ENCODE results near the gene SNAPC3.
"Not testable (repeated sequence)": the region's sequence is repeated elsewhere in the genome, so short reads cannot be mapped to it uniquely, and the experiment has no call there.

Gene SNAPC3

DNA sequence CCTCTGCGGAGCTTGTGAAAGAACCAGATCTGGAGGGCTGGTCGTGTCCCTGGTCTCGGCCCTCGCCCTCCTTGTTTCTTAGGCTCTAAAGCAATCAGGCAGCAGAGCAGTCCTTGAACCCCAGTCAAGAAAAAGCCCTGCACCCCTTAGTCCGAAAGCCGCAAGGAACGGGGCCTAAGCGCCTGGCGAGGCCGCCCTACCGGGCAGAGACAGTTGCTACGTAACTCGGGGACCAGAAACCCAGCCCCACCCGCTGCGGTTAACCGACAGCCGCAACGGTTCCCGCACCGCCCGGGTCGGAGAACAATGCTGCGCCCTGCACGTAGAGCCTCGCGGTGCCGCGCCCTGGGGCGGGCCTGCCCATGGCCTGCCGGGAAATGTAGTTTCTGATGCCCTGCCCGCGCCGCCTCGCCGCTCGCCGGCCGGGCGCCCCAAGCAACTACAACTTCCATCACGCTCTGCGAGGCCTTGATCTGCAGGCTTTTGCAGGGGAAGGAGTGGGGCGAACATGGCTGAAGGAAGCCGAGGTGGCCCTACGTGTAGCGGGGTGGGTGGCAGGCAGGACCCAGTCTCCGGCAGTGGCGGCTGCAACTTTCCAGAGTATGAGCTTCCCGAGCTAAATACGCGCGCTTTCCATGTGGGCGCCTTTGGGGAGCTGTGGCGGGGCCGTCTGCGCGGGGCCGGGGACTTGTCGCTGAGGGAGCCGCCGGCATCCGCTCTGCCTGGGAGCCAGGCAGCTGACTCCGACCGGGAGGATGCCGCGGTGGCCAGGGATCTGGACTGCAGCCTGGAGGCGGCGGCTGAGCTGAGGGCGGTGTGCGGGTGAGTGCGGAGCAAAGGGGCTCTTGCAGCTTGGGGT is at the start of gene SNAPC3:
Gene SNAPC3 (plus strand): TSS at position 505 of the 859 bp plus-strand sequence. CDS start 4 bp downstream, at position 509.
- DNase-seq (ENCODE audit: low read depth): peak; percentile 78

GRCh38 chr9:15373881-15374280 is 48.8 kb upstream of the SNAPC3 start:
- no peak for DNase-seq (ENCODE audit: low read depth)

DNA sequence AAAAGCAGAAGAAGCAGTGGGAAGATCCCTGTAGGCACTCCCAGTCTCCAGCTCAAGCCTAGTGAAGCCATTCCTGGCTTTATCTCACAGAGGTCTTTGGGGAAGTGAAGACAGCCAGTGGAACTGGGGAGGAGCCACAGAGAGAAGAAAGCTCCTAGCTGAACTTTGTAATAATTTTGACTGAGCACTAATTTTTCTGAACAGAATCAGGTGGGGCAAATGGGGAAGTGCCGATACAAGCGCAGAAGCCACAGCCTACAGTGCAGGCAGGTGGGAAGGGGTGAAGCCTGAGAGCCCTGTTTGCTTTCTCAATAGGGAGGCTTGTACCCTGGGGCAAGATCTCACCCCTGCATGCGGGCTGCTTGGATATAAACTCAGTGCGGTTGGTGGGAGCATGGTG is 48.4 kb upstream of the SNAPC3 start:
- DNase-seq (ENCODE audit: low read depth): no peak

DNA sequence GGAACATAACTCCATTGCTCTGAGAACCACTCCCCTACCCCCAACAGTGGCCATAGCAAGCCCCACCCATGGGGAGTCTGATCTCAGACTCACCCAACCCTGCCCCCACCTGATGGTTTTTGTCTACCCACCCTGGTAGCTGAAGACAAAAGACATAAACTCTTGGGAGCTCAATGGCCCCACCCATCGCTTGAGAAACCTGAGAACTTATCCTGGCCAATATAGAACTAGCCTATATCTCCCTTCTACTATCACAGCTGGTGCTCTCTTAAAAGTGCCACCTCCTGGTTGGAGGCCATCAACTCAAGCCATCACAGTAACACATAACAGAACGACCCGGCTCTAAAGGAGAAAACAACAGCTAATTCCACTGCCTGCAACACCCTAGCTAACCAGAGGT is 47.9 kb upstream of the SNAPC3 start:
- DNase-seq (ENCODE audit: low read depth): no peak

- no peak for DNase-seq (ENCODE audit: low read depth)
Observed at GRCh38 chr9:15377625-15378540, 44.8 kb upstream of the SNAPC3 start.

GRCh38 chr9:15379317-15379716 is 43.4 kb upstream of the SNAPC3 start:
- DNase-seq (ENCODE audit: low read depth): not testable (repeated sequence)

DNA sequence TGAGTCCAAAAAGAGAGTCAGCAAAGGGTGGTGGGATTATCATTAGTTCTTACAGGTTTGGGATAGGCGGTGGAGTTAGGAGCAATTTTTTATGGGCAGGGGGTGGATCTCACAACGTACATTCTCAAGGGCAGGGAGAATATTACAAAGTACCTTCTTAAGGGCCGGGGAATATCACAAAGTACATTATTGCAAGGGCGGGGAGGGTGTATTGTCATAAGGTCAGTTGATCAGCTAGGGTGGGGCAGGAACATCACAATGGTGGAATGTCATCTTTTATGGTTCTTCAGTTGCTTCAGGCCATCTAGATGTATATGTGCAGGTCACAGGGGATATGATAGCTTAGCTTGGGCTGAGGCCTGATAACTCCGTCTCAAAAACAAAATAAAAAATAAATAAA is 42.8 kb upstream of the SNAPC3 start:
- not testable (repeated sequence) for DNase-seq (ENCODE audit: low read depth)

- DNase-seq (ENCODE audit: low read depth): no peak
Observed at GRCh38 chr9:15381491-15381890, 41.2 kb upstream of the SNAPC3 start.

- no peak for DNase-seq (ENCODE audit: low read depth)
Observed at GRCh38 chr9:15386465-15386864, 36.2 kb upstream of the SNAPC3 start.

DNA sequence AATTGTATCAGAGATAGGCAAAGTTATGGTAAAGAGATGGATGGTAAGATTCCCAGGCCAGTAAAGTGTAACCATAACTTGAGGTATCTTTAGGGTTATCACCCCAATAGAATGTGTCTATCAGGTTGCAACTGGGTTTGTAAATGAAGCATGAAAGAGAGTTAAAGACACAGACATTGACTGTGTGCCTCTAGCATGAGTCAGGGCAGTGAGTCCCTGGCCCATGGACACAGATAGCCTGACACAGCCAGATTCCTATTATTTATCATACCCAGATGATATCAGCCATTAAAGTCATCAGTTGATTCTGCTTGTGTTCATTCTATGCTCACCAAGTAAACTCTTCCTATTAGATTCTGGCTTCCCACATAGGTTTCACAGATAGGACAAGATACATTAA is 33.5 kb upstream of the SNAPC3 start:
- DNase-seq (ENCODE audit: low read depth): no peak

GRCh38 chr9:15389631-15390030 is 33.0 kb upstream of the SNAPC3 start:
- DNase-seq (ENCODE audit: low read depth): no peak

DNA sequence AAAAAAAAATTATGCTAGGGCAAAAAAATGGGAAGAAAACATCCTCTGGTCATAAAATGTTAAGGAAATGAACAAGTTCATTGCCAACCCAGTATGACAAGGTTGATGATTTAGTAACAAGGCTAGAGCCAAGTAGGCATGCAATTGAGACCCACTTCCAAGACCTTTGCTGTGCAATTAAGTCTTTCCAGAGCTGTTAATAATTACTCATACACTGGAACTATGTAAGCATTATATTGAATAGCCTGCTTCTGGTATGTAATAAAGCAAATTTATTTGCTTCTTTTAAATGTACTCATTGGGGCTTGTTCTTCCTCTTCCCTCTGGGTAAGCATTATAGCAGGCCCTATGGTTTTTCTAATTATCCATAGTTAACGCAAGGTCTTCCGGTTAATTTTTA is 32.5 kb upstream of the SNAPC3 start:
- no peak for DNase-seq (ENCODE audit: low read depth)

DNA sequence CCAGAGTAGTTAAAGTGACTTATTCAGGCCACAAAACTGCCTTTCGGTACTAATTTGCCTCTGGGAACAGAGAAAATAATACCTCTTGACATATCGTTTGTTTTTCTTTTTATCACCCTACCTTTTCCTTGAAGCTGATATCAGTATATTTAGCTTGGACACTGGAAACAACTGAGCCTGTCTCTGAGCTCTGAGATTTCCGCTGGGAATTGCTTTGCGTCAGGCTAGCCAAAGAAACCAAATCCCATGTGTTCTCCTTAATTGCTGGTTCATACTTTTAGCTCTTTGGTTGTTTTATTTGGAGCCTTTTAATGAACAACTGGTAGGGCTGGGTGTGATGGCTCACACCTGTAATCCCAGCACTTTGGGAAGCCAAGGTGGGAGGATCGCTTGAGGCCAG is 30.3 kb upstream of the SNAPC3 start:
- DNase-seq (ENCODE audit: low read depth): no peak

DNA sequence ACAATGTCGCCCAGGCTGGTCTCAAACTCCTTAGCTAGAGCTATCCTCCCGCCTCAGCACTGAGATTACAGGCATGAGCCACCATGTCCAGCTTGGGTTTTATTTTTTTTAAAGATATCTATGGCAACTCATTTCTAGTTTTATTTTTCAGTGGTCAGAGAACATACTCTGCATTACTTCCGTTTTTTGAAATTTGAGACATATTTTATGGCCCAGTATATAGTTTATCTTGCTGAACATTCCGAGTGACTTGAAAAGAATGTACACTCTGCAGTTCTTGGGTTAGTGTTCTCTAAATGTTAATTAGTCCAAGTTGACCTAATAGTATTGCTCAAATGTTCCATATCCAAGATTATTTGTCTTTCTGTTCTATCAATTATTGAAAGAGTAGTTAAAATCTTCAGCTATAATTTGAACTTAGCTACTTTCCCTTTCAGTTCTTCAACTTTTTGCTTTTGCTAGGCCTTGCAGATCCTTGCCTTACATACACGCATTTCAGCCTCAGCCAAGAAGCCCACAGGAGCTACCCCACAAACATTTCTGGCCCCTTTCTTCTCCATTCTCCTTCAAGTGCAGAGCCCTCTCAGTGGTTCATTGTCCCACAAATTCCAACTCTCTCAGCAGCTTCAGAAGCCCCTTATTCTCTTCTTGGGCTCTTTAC is 22.3 kb upstream of the SNAPC3 start:
- DNase-seq (ENCODE audit: low read depth): no peak

DNA sequence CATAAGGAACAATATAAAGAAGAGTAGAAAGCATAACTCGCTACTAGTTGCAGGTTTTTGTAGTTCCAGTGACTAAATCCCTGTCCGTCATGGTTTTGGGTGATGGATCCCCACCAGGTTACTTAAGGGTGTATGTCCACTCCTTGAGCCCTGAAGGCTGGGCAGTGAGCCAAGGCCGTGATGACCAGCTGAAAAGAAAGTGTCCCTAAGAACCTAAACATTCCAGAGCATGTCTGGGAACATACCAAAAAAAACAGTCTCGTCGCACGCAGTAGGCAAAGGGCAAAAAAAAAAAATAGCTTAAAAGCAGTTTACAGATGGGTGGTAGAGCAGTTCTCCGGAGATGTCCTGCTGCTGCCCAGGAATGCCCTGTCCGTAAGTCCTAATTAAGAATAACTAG is 21.4 kb upstream of the SNAPC3 start:
- no peak for DNase-seq (ENCODE audit: low read depth)

GRCh38 chr9:15403155-15403554 is 19.5 kb upstream of the SNAPC3 start:
- no peak for DNase-seq (ENCODE audit: low read depth)

DNA sequence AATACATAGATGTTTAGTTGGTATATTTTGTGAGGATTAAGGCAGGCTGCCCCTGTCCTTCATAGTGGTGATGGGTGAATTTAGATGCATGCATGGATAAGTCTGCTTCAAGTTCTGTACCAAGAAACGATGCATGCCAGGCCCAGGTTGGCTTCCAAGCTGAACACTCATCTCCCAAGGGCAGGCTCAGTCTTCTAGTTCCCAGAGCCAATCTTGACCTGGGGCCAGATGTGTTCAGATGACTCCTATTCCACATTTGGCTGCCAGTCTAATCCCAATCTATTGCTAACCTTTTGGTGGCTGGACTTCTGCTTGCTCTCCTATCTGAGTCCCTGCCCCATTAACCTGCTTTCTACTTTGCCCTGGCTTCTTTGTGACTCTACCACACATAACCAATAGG is 18.5 kb upstream of the SNAPC3 start:
- DNase-seq (ENCODE audit: low read depth): no peak

DNA sequence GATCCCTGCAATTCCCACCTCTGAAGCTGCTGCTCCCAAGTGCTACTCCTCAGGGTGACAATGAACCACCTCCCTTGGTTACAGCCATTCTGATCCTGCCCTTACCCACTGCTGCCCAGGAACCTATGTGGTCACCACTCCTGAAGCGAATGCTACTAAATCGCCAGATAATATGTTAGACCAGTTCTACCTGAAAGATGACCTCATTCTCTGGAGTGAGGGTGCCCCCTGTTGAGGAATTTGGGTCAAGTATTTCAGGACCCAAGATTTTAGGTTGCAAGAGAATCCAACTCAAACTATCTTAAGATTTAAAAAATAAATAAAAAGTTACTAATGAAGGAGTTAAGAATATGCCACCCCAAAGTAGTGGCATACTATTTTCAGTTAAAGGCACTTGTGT is 5.8 kb upstream of the SNAPC3 start:
- DNase-seq (ENCODE audit: low read depth): peak; percentile 22

DNA sequence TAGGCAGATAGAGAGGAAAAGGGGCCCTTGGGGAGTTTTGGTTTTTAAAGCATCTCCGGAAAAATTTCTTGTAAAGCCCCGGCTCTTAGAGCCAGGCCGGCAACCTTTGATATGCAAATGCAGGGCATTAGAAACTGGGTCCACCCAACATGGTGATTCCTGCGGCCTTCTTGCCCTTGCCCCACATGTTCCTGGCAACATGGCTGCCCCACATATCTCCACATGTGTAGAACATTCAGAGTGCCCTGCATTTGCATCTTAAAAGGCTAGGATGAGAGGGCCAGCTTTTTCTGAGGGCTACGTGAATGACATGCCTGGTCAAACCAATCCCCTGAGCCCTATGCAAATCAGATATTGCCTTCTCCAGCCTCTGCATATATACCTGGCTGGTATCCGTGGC is 5.0 kb upstream of the SNAPC3 start:
- no peak for DNase-seq (ENCODE audit: low read depth)

DNA sequence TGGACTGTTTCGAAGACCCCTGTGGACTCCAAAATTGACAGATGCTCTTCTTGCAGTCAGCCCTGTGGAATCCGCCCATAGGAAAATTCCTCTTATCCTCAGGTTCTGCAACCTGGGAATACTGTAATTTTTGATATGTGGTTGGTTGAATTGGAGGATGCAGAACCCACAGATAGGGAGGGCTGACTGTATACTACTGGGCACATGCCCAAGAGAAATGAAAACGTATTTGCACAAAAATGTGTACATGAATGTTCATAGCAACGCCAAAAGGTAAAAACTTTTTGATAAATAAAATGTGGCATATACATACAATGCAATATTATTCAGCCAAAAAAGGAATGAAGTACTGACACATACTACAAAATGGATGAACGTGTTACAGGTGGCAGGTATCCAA is 1.9 kb upstream of the SNAPC3 start:
- DNase-seq (ENCODE audit: low read depth): no peak

DNA sequence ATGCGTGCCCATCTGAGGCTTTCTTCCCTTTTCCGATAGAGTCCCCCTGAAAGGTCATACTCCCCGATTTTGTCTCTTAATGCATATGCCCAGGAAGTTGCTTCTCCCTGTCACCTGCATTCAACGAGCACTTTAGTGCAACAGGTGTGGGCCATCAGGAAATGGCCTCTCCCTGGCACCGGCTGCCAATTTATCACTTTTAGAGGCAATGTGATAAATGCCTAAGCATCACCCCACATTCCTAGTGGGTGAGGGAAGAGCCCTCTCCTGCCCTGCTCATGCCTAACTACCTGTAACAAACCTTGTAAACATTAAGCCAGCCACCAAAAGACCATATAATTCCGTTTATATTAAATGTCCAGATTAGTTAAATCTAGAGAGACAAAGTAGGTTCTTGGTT is 1.1 kb upstream of the SNAPC3 start:
- DNase-seq (ENCODE audit: low read depth): no peak

- no peak for DNase-seq (ENCODE audit: low read depth)
Observed at GRCh38 chr9:15421990-15422371, 695 bp upstream of the SNAPC3 start.
